H9 (cell line): ENCODE data around the gene EPAS1. TPM values are rescaled to one million over a fixed set of nuclear protein-coding genes. Genes with fewer than 3 reads are reported as not detected.

ENCODE experiments used
- DNase-seq: peaks from one replicate; pipeline ENCODE4 v3.0.0-alpha.2; 2017
- H2AFZ ChIP-seq: one replicate; pipeline ENCODE4 v1.6.1; 2013; ENCODE audit warnings: mild to moderate bottlenecking, low read length, control low read depth, moderate library complexity
- H2AK5ac ChIP-seq: 2 replicates; pipeline ENCODE4 v1.6.1; 2013; ENCODE audit warnings: low read length, control low read depth, mixed read lengths; ENCODE audit not compliant: insufficient read length
- H2BK120ac ChIP-seq: one replicate; pipeline ENCODE4 v1.6.1; 2013; ENCODE audit warnings: low read depth, mild to moderate bottlenecking, low read length, control low read depth, inconsistent platforms; ENCODE audit not compliant: poor library complexity, severe bottlenecking
- H2BK12ac ChIP-seq: 2 replicates; pipeline ENCODE4 v1.6.1; 2013; ENCODE audit warnings: low read length, control low read depth, mixed read lengths, low read depth; ENCODE audit not compliant: insufficient read length
- H2BK15ac ChIP-seq: 2 replicates; pipeline ENCODE4 v1.6.1; 2013; ENCODE audit warnings: low read depth, low read length, control low read depth
- H2BK20ac ChIP-seq: one replicate; pipeline ENCODE4 v1.6.1; 2013; ENCODE audit warnings: low read depth, mild to moderate bottlenecking, low read length, control low read depth, inconsistent platforms; ENCODE audit not compliant: poor library complexity, severe bottlenecking
- H2BK5ac ChIP-seq: 2 replicates; pipeline ENCODE4 v1.6.1; 2013; ENCODE audit warnings: low read length, control low read depth, mixed read lengths; ENCODE audit not compliant: insufficient read length
- H3K14ac ChIP-seq: 2 replicates; pipeline ENCODE4 v1.6.1; 2013; ENCODE audit warnings: low read length, control low read depth; ENCODE audit not compliant: insufficient read depth
- H3K18ac ChIP-seq: 2 replicates; pipeline ENCODE4 v1.6.1; 2013; ENCODE audit warnings: low read depth, mild to moderate bottlenecking, mixed read lengths, low read length, control low read depth; ENCODE audit not compliant: insufficient read length
- H3K23ac ChIP-seq: 2 replicates; pipeline ENCODE4 v1.6.1; 2013; ENCODE audit warnings: low read length, control low read depth, mixed read lengths, low read depth; ENCODE audit not compliant: insufficient read length
- H3K23me2 ChIP-seq: 2 replicates; pipeline ENCODE4 v1.6.1; 2013; ENCODE audit warnings: low read depth, mild to moderate bottlenecking, mixed read lengths, low read length, control low read depth; ENCODE audit not compliant: insufficient read length, poor library complexity, severe bottlenecking
- H3K27ac ChIP-seq: 2 replicates; pipeline ENCODE4 v1.5.1; 2013; ENCODE audit warnings: low read length, control low read depth, mixed read lengths, low read depth; ENCODE audit not compliant: insufficient read length
- H3K27me3 ChIP-seq: 2 replicates; pipeline ENCODE4 v1.6.1; 2013; ENCODE audit warnings: low read length, control low read depth, inconsistent platforms; ENCODE audit not compliant: insufficient read depth
- H3K4ac ChIP-seq: 2 replicates; pipeline ENCODE4 v1.6.1; 2013; ENCODE audit warnings: low read depth, mild to moderate bottlenecking, control low read depth, inconsistent platforms, low read length, moderate library complexity
- H3K4me1 ChIP-seq: 2 replicates; pipeline ENCODE4 v1.6.1; 2013; ENCODE audit warnings: low read length, control low read depth, inconsistent platforms; ENCODE audit not compliant: insufficient read depth
- H3K4me2 ChIP-seq: 2 replicates; pipeline ENCODE4 v1.6.1; 2013; ENCODE audit warnings: low read length, control low read depth, mixed read lengths; ENCODE audit not compliant: insufficient read length, insufficient read depth
- H3K56ac ChIP-seq: 2 replicates; pipeline ENCODE4 v1.6.1; 2013; ENCODE audit warnings: low read depth, mild to moderate bottlenecking, mixed read lengths, low read length, control low read depth; ENCODE audit not compliant: insufficient read length
- H3K79me1 ChIP-seq: 2 replicates; pipeline ENCODE4 v1.6.1; 2013; ENCODE audit warnings: low read depth, mild to moderate bottlenecking, moderate library complexity, low read length, control low read depth, inconsistent platforms; ENCODE audit not compliant: insufficient read depth, poor library complexity, severe bottlenecking
- H3K79me2 ChIP-seq: 2 replicates; pipeline ENCODE4 v1.6.1; 2013; ENCODE audit warnings: low read length, control low read depth, inconsistent platforms; ENCODE audit not compliant: insufficient read depth
- H3K9ac ChIP-seq: 2 replicates; pipeline ENCODE4 v1.6.1; 2013; ENCODE audit warnings: low read length, control low read depth, mixed read lengths; ENCODE audit not compliant: insufficient read length; ENCODE audit errors: extremely low read depth
- H3K9me3 ChIP-seq: one replicate; pipeline ENCODE4 v1.6.1; 2013; ENCODE audit warnings: low read depth, low read length, inconsistent platforms; ENCODE audit not compliant: control insufficient read depth
- H3T11ph ChIP-seq: one replicate; pipeline ENCODE4 v1.6.1; 2013; ENCODE audit warnings: mild to moderate bottlenecking, low read length, control low read depth, inconsistent platforms
- H4K20me1 ChIP-seq: one replicate; pipeline ENCODE4 v1.6.1; 2013; ENCODE audit not compliant: control insufficient read depth, insufficient read length, insufficient read depth
- H4K5ac ChIP-seq: 2 replicates; pipeline ENCODE4 v1.6.1; 2013; ENCODE audit warnings: low read depth, mild to moderate bottlenecking, mixed read lengths, low read length, control low read depth; ENCODE audit not compliant: insufficient read length
- H4K8ac ChIP-seq: replicated peaks from 2 replicates; pipeline ENCODE4 v1.6.1; 2013; ENCODE audit warnings: low read length, control low read depth, mixed read lengths, low read depth; ENCODE audit not compliant: insufficient read length
- H4K91ac ChIP-seq: 2 replicates; pipeline ENCODE4 v1.6.1; 2013; ENCODE audit warnings: low read depth, mild to moderate bottlenecking, moderate library complexity, mixed read lengths, low read length, control low read depth; ENCODE audit not compliant: insufficient read length
- H3K27ac Mint-ChIP-seq, 3 experiments: 2 replicates in 2 of 3; 3 replicates in 1 of 3; pipeline ENCODE4 v1.8.0; 2020 to 2021; ENCODE audit warnings: mixed read lengths in 3 of 3, mild to moderate bottlenecking in 1 of 3, moderate library complexity in 1 of 3
- H3K27me3 Mint-ChIP-seq: 2 replicates; pipeline ENCODE4 v1.8.0; 2021; ENCODE audit warnings: low read depth, mild to moderate bottlenecking, moderate library complexity, mixed read lengths
- H3K36me3 Mint-ChIP-seq, 3 experiments: 2 replicates in 2 of 3; 3 replicates in 1 of 3; pipeline ENCODE4 v1.8.0; 2020 to 2021; ENCODE audit warnings: low read depth in 3 of 3, mixed read lengths in 3 of 3; ENCODE audit not compliant: insufficient read depth in 1 of 3
- H3K4me1 Mint-ChIP-seq, 2 experiments: 2 replicates each; pipeline ENCODE4 v1.8.0; 2020; ENCODE audit warnings: mixed read lengths in 2 of 2
- H3K4me3 Mint-ChIP-seq, 2 experiments: 2 replicates in 1 of 2; 3 replicates in 1 of 2; pipeline ENCODE4 v1.8.0; 2020 to 2021; ENCODE audit warnings: mild to moderate bottlenecking in 2 of 2, mixed read lengths in 2 of 2, moderate library complexity in 1 of 2
- H3K9me3 Mint-ChIP-seq, 2 experiments: 2 replicates in 1 of 2; 3 replicates in 1 of 2; pipeline ENCODE4 v1.8.0; 2020; ENCODE audit warnings: mild to moderate bottlenecking in 2 of 2, mixed read lengths in 2 of 2, moderate library complexity in 1 of 2
- whole genome bisulfite sequencing: extraction: QIAGEN DNeasy Blood & Tissue Kit; methylation state at CpG from one replicate; pipeline ENCODE4 v1.1.7; 2013; ENCODE audit warnings: missing lambda C conversion rate, low lambda C conversion rate, mixed read lengths; ENCODE audit not compliant: insufficient read length; ENCODE audit errors: extremely low coverage; 5-methylcytosine and 5-hydroxymethylcytosine counted together
- total RNA-seq: library from RNA; stranded (reverse); gene quantifications from 2 replicates; pipeline ENCODE4 v1.2.1, GENCODE V29; 2021
- TF ChIP-seq, protein P1 (sequence below): fragments of 200-600 bp; sonication (generic); conservative IDR thresholded peaks from 3 replicates; pipeline ENCODE4 v1.8.0; 2021; ENCODE audit warnings: antibody characterized with exemption, mild to moderate bottlenecking

The EPAS1 gene
- total RNA-seq, 1 experiment from 2014 or later = 1.1 TPM

DNA sequence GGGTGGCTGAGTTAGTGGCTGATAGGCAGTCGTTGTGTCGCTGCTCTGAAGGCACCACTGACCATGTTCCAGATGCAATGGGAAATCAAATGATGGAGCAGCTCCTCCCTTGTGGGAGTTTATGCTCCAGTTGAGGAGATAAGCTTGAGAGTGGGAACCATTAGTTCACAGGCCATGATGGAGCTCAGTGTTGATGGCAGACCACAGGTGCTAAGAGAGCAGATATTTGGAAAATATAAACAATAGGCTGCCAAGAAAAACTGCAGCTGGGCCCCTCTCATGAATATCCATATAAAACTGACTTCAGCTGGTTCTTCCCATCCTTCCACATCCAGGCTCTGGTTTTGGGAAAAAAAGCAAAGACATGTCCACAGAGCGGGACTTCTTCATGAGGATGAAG is 63.1 kb downstream of the EPAS1 start:
- DNase-seq = no peak
- Histone ChIP-seq H2AK5ac (no peak overlapping the region), H3K9me3 (no peaks in the 10 kb centered on the region), H2BK120ac (no peak overlapping the region), H3K56ac (no peak overlapping the region), H3K14ac (no peak overlapping the region), H3K4ac (no peak overlapping the region), H4K20me1 (no peaks in the 10 kb centered on the region), H3T11ph (no peak overlapping the region), H2BK15ac (no peak overlapping the region), H3K27ac (no peak overlapping the region), H3K4me1 (no peaks in the 10 kb centered on the region), H3K23me2 (no peaks in the 10 kb centered on the region), H3K27me3 (0 out of 2 replicates have a peak, but pooled peaks cover 2% of the 10 kb centered on the region), H2BK20ac (no peak overlapping the region), H3K23ac (no peak overlapping the region), H3K18ac (no peak overlapping the region), H2BK12ac (no peak overlapping the region), H4K5ac (no peak overlapping the region), H4K8ac (no peak overlapping the region), H3K9ac (no peak overlapping the region), H3K4me2 (no peak overlapping the region), H3K79me1 (no peaks in the 10 kb centered on the region), H3K79me2 (no peaks in the 10 kb centered on the region), H2BK5ac (no peak overlapping the region), H4K91ac (no peak overlapping the region), H2AFZ (no peak overlapping the region)
- no peaks in the 10 kb centered on the region for H3K4me1 Mint-ChIP-seq
- H3K9me3 Mint-ChIP-seq = no peaks in the 10 kb centered on the region
- H3K27me3 Mint-ChIP-seq = no peaks in the 10 kb centered on the region
- no peak overlapping the region for H3K27ac Mint-ChIP-seq
- TF ChIP-seq, protein P1, sequence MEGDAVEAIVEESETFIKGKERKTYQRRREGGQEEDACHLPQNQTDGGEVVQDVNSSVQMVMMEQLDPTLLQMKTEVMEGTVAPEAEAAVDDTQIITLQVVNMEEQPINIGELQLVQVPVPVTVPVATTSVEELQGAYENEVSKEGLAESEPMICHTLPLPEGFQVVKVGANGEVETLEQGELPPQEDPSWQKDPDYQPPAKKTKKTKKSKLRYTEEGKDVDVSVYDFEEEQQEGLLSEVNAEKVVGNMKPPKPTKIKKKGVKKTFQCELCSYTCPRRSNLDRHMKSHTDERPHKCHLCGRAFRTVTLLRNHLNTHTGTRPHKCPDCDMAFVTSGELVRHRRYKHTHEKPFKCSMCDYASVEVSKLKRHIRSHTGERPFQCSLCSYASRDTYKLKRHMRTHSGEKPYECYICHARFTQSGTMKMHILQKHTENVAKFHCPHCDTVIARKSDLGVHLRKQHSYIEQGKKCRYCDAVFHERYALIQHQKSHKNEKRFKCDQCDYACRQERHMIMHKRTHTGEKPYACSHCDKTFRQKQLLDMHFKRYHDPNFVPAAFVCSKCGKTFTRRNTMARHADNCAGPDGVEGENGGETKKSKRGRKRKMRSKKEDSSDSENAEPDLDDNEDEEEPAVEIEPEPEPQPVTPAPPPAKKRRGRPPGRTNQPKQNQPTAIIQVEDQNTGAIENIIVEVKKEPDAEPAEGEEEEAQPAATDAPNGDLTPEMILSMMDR = no peak
- WGBS = no CpG with 5 or more reads among the region's 3 CpGs
- no peaks in the 10 kb centered on the region for H3K36me3 Mint-ChIP-seq
- H3K4me3 Mint-ChIP-seq = no peak overlapping the region
